DOHH2 (cell line): ENCODE results near the gene SENP5.

Experiments
- H3F3A ChIP-seq: fragments of 200-600 bp; sonication (generic), shearing (Covaris generic); 2 replicates; pipeline ENCODE4 v1.6.0; 2016; ENCODE audit warnings: antibody characterized with exemption, mild to moderate bottlenecking; ENCODE audit not compliant: control insufficient read depth, insufficient read depth
- H3K27ac ChIP-seq: fragments of 200-600 bp; sonication (generic); 2 replicates; pipeline ENCODE4 v1.5.1; 2014; ENCODE audit warnings: low read depth, mild to moderate bottlenecking, low read length, moderate library complexity
- H3K27me3 ChIP-seq: fragments of 200-600 bp; sonication (generic); 2 replicates; pipeline ENCODE4 v1.6.1; 2014; ENCODE audit warnings: mild to moderate bottlenecking, low read length, mixed read lengths; ENCODE audit not compliant: control insufficient read depth
- H3K36me3 ChIP-seq: fragments of 200-600 bp; sonication (generic); 2 replicates; pipeline ENCODE4 v1.6.1; 2014; ENCODE audit warnings: mild to moderate bottlenecking, low read length, moderate library complexity, mixed read lengths; ENCODE audit not compliant: control insufficient read depth
- H3K4me1 ChIP-seq: fragments of 200-600 bp; sonication (generic); 2 replicates; pipeline ENCODE4 v1.6.1; 2014; ENCODE audit warnings: mild to moderate bottlenecking, low read length, mixed read lengths; ENCODE audit not compliant: control insufficient read depth
- H3K4me2 ChIP-seq: fragments of 200-600 bp; sonication (generic); 2 replicates; pipeline ENCODE4 v1.6.0; 2014; ENCODE audit warnings: mild to moderate bottlenecking, low read length, moderate library complexity
- H3K4me3 ChIP-seq: fragments of 200-600 bp; sonication (generic); 2 replicates; pipeline ENCODE4 v1.5.1; 2014; ENCODE audit warnings: mild to moderate bottlenecking, low read length, mixed read lengths
- H3K79me2 ChIP-seq: fragments of 200-600 bp; sonication (generic); 2 replicates; pipeline ENCODE4 v1.6.1; 2014; ENCODE audit warnings: mild to moderate bottlenecking, low read length, mixed read lengths; ENCODE audit not compliant: control insufficient read depth
- H3K9me2 ChIP-seq: fragments of 200-600 bp; sonication (generic); replicated peaks from 2 replicates; pipeline ENCODE4 v1.6.1; 2014; ENCODE audit warnings: mild to moderate bottlenecking, low read length, mixed read lengths; ENCODE audit not compliant: control insufficient read depth
- H3K9me3 ChIP-seq: fragments of 200-600 bp; sonication (generic); 2 replicates; pipeline ENCODE4 v1.6.1; 2014; ENCODE audit warnings: antibody characterized with exemption, low read length, mixed read lengths; ENCODE audit not compliant: control insufficient read depth, insufficient read depth
- H4K20me1 ChIP-seq: fragments of 200-600 bp; sonication (generic); 2 replicates; pipeline ENCODE4 v1.6.0; 2014; ENCODE audit warnings: low read depth, mild to moderate bottlenecking, antibody characterized with exemption, low read length, moderate library complexity; ENCODE audit not compliant: control insufficient read depth, insufficient read depth
- EZH2phosphoT487 ChIP-seq: fragments of 200-600 bp; sonication (generic); IDR thresholded peaks from 2 replicates; pipeline ENCODE4 v1.6.1; 2017; ENCODE audit warnings: borderline replicate concordance, mild to moderate bottlenecking, antibody characterized with exemption, low read length, moderate library complexity, mixed read lengths
- TF ChIP-seq, protein P1 (sequence below): fragments of 200-600 bp; sonication (generic); IDR thresholded peaks from one replicate; pipeline ENCODE4 v1.5.1; 2014; ENCODE audit warnings: antibody characterized with exemption, mild to moderate bottlenecking, low read depth, low read length; ENCODE audit not compliant: poor library complexity, severe bottlenecking

Gene SENP5

DNA sequence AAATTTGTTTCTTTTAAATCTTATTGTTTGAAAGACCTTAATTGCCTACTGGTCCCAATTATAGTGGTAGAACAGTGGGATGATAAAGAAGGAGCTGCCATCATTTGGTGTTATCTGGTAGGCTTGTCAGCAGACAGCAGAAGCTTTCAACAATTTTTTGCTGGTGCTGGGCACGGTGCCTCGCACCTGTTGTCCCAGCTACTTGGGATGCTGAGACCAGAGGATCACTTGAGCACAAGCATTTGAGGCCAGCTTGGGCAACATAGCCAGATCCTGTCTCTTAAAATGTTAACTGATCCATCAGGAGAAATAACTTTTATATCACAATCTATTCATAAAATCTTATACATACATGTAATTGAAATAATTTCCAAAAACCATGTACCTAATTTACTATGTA, 36.0 kb downstream of the SENP5 start:
- Histone ChIP-seq H3K79me2 (no peaks in the 10 kb centered on the region), H3K27ac (no peak overlapping the region), H3K9me2 (no peaks in the 10 kb centered on the region), H3K4me1 (no peaks in the 10 kb centered on the region), H3K4me2 (no peak overlapping the region), H3K4me3 (no peak overlapping the region), H3K27me3 (no peaks in the 10 kb centered on the region), H4K20me1 (no peaks in the 10 kb centered on the region), H3F3A (no peaks in the 10 kb centered on the region), H3K9me3 (no peaks in the 10 kb centered on the region), H3K36me3 (peaks cover 53% of the 10 kb centered on the region)
- TF ChIP-seq, protein P1, sequence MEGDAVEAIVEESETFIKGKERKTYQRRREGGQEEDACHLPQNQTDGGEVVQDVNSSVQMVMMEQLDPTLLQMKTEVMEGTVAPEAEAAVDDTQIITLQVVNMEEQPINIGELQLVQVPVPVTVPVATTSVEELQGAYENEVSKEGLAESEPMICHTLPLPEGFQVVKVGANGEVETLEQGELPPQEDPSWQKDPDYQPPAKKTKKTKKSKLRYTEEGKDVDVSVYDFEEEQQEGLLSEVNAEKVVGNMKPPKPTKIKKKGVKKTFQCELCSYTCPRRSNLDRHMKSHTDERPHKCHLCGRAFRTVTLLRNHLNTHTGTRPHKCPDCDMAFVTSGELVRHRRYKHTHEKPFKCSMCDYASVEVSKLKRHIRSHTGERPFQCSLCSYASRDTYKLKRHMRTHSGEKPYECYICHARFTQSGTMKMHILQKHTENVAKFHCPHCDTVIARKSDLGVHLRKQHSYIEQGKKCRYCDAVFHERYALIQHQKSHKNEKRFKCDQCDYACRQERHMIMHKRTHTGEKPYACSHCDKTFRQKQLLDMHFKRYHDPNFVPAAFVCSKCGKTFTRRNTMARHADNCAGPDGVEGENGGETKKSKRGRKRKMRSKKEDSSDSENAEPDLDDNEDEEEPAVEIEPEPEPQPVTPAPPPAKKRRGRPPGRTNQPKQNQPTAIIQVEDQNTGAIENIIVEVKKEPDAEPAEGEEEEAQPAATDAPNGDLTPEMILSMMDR: no peak
- no peak for TF ChIP-seq EZH2phosphoT487

DNA sequence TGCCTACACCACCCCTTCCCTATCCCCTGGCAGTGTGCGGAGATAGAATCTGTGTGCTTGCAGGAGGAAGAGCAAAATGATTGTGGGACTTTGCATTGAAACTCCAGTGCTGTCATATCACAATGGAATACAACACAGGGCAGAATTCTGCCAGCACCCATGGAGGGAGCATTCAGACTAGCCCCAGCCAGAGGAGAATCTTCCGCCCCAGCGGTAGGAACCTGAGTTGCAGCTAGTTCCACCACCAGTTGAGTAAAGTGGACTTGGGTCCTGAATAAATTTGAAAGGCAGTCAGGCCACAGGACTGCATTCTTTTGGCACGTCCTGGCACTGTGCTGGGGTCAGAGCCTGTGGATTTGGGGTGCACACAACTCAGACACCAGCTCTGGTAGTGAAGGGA, 47.1 kb downstream of the SENP5 start:
- no peaks in the 10 kb centered on the region for H3K9me2 ChIP-seq
- no peaks in the 10 kb centered on the region for H4K20me1 ChIP-seq
- H3K4me2 ChIP-seq: no peak overlapping the region
- no peaks in the 10 kb centered on the region for H3K4me1 ChIP-seq
- no peaks in the 10 kb centered on the region for H3K27me3 ChIP-seq
- H3F3A ChIP-seq: no peaks in the 10 kb centered on the region
- no peaks in the 10 kb centered on the region for H3K79me2 ChIP-seq
- no peak overlapping the region for H3K4me3 ChIP-seq
- H3K36me3 ChIP-seq: peaks cover 16% of the 10 kb centered on the region
- H3K9me3 ChIP-seq: no peaks in the 10 kb centered on the region
- H3K27ac ChIP-seq: no peak overlapping the region
- TF ChIP-seq EZH2phosphoT487: no peak
- TF ChIP-seq, protein P1: no peak

DNA sequence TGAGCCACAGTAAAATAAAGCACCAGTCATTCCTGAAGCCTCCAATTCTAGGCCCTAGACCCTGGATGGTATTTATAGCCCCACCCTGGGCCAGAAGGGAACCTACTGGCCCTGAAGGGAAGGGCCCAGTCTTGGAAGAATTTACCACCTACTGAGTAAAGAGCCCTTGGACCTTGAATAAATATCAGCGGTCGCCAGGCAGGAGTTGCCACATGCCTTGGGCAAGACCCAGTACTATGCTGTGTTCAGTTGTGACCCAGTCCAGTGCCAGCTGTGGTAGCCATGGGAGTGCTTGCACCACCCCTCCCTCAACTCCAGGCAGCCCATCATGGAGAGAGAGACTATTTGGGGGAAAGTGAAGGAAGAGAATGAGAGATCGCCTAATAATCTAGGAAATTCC, 47.7 kb downstream of the SENP5 start:
- Histone ChIP-seq H3K36me3 (peaks cover 16% of the 10 kb centered on the region), H3K4me1 (peaks cover 2% of the 10 kb centered on the region), H3K4me2 (no peak overlapping the region)

More for the DNA sequence above, 47.7 kb downstream of the SENP5 start:
- Histone ChIP-seq H3K27me3 (no peaks in the 10 kb centered on the region), H3K9me2 (no peaks in the 10 kb centered on the region), H3K79me2 (no peaks in the 10 kb centered on the region), H4K20me1 (no peaks in the 10 kb centered on the region), H3K9me3 (no peaks in the 10 kb centered on the region), H3K27ac (no peak overlapping the region), H3F3A (no peaks in the 10 kb centered on the region), H3K4me3 (no peak overlapping the region)
- TF ChIP-seq EZH2phosphoT487: no peak
- TF ChIP-seq, protein P1: no peak
